HepG2 (cell line): ENCODE data around the gene NBR1. TPM values are rescaled to one million over a fixed set of nuclear protein-coding genes. Genes with fewer than 3 reads are reported as not detected.
A peak's percentile ranks its signal among the peaks of the same experiment; 100 is the strongest.

Experiments
- ATAC-seq: fragments of 200-7000 bp; cut with Tn5 transposase; 3 replicates; pipeline ENCODE4 v1.9.1; 2020; ENCODE audit warnings: mild to moderate bottlenecking, moderate library complexity
- Bru-seq: library from RNA; stranded (reverse); fragments of 400-500 nt; gene quantifications from one replicate; lab custom pipeline; 2021; lab: Mats Ljungman, UMichigan
- BruChase-seq, 2 experiments: library from RNA; stranded (reverse); fragments of 400-500 nt; gene quantifications; one replicate each; lab custom pipeline; 2021; lab: Mats Ljungman, UMichigan
- BruUV-seq: library from RNA; stranded (reverse); fragments of 400-500 nt; replicated peaks from 2 replicates; lab custom pipeline; 2021; lab: Mats Ljungman, UMichigan
- CTCF ChIA-PET: fragments of 300-600 bp; formaldehyde crosslinking; extraction: SDS; loops from one replicate; lab custom pipeline; 2021; ENCODE audit warnings: low total read pairs, inconsistent platforms, low intra/inter-chr PET ratio; lab: Yijun Ruan, JAX
- POLR2A ChIA-PET: fragments of 350-600 bp; sonication (Branson Sonifier 250); formaldehyde crosslinking; loops from one replicate; lab custom pipeline; 2020; ENCODE audit warnings: antibody characterized with exemption, inconsistent platforms; lab: Yijun Ruan, JAX
- DNase-seq: peaks from one replicate; pipeline ENCODE4 v3.0.0-alpha.2; 2015; ENCODE audit warnings: low spot score
- FAIRE-seq: peaks from 3 replicates; lab custom pipeline; 2011; peaks lifted over from hg19 to GRCh38; lab: Jason Lieb, UNC
- H2AFZ ChIP-seq: one replicate; pipeline ENCODE4 v1.6.1; 2011; ENCODE audit warnings: low read length, inconsistent platforms
- H3K27ac ChIP-seq: fragments of 300-600 bp; 3 replicates; pipeline ENCODE4 v1.8.0; 2011; ENCODE audit warnings: mixed run types, mild to moderate bottlenecking, mixed read lengths, low read length, inconsistent platforms; ENCODE audit not compliant: insufficient read depth; ENCODE audit errors: extremely low read length
- H3K27me3 ChIP-seq, 2 experiments: fragments of 200-600 bp in 1 of 2; 2 replicates in 1 of 2; 3 replicates in 1 of 2; pipeline versions ENCODE4 v1.6.0 to v1.8.0; 2011; ENCODE audit warnings: low read length in 2 of 2, mild to moderate bottlenecking in 2 of 2, moderate library complexity in 2 of 2, inconsistent platforms in 1 of 2; ENCODE audit not compliant: insufficient read depth in 2 of 2, control insufficient read depth in 1 of 2
- H3K36me3 ChIP-seq, 2 experiments: fragments of 200-600 bp in 1 of 2; replicated peaks in 1 of 2; 2 replicates in 1 of 2; 3 replicates in 1 of 2; pipeline versions ENCODE4 v1.5.1 to v1.8.0; 2011; ENCODE audit warnings: low read length in 2 of 2, inconsistent platforms in 1 of 2; ENCODE audit not compliant: insufficient read depth in 2 of 2, control insufficient read depth in 1 of 2
- H3K4me1 ChIP-seq: 2 replicates; pipeline ENCODE4 v1.5.1; 2012; ENCODE audit warnings: low read length, inconsistent platforms; ENCODE audit not compliant: insufficient read depth
- H3K4me2 ChIP-seq: 2 replicates; pipeline ENCODE4 v1.6.0; 2011; ENCODE audit warnings: low read depth, low read length, inconsistent platforms
- H3K4me3 ChIP-seq, 3 experiments: fragments of 200-600 bp in 1 of 3; sonication (generic), shearing (Covaris generic) in 1 of 3; replicated peaks in 1 of 3; 2 replicates each; pipeline ENCODE4 v1.5.1; 2011 to 2016; ENCODE audit warnings: low read length in 3 of 3, inconsistent platforms in 2 of 3, low read depth in 2 of 3, mild to moderate bottlenecking in 2 of 3, control low read depth in 1 of 3, mixed read lengths in 1 of 3; ENCODE audit not compliant: insufficient read depth in 1 of 3
- H3K79me2 ChIP-seq: one replicate; pipeline ENCODE4 v1.6.1; 2011; ENCODE audit warnings: low read length, inconsistent platforms; ENCODE audit not compliant: insufficient read depth
- H3K9ac ChIP-seq: 2 replicates; pipeline ENCODE4 v1.6.0; 2011; ENCODE audit warnings: mild to moderate bottlenecking, low read depth, low read length, inconsistent platforms; ENCODE audit not compliant: insufficient read depth
- H3K9me3 ChIP-seq: 2 replicates; pipeline ENCODE4 v1.5.1; 2012; ENCODE audit warnings: mild to moderate bottlenecking, low read length
- H4K20me1 ChIP-seq: 2 replicates; pipeline ENCODE4 v1.6.0; 2011; ENCODE audit warnings: inconsistent platforms, mild to moderate bottlenecking, low read length, moderate library complexity; ENCODE audit not compliant: insufficient read depth
- GABPA ChIP-seq, 2 experiments: IDR thresholded peaks; 2 replicates each; pipeline ENCODE4 v1.6.1; 2011 to 2016; ENCODE audit warnings: low read depth in 2 of 2, low read length in 1 of 2, missing biosample characterization in 1 of 2, missing genetic modification characterization in 1 of 2
- GPBP1L1 ChIP-seq: sonication (generic); formaldehyde crosslinking; IDR thresholded peaks from 2 replicates; pipeline ENCODE4 v1.5.0; 2020; ENCODE audit warnings: mild to moderate bottlenecking, missing genetic modification reagents
- HMG20B ChIP-seq: conservative IDR thresholded peaks from 2 replicates; pipeline ENCODE4 v1.6.1; 2016; ENCODE audit warnings: missing genetic modification reagents, missing compliant biosample characterization
- LRRFIP1 ChIP-seq: sonication (generic); formaldehyde crosslinking; conservative IDR thresholded peaks from 2 replicates; pipeline ENCODE4 v1.4.0; 2020; ENCODE audit warnings: missing genetic modification reagents
- MTERF4 ChIP-seq: sonication (generic); formaldehyde crosslinking; IDR thresholded peaks from 2 replicates; pipeline ENCODE4 v1.8.0; 2023; ENCODE audit warnings: mild to moderate bottlenecking, missing genetic modification reagents
- PHF20 ChIP-seq: sonication (generic); formaldehyde crosslinking; IDR thresholded peaks from 2 replicates; pipeline ENCODE4 v1.5.0; 2020; ENCODE audit warnings: mild to moderate bottlenecking, missing genetic modification reagents
- RAD21 ChIP-seq: fragments of 450-650 bp; formaldehyde crosslinking; IDR thresholded peaks from 2 replicates; pipeline ENCODE4 v1.5.0; 2020; ENCODE audit warnings: mild to moderate bottlenecking
- RBM39 ChIP-seq: fragments of 200-400 bp; formaldehyde crosslinking; IDR thresholded peaks from one replicate; pipeline ENCODE4 v1.6.1; 2018; ENCODE audit warnings: antibody characterized with exemption, mild to moderate bottlenecking, low read depth, low read length; ENCODE audit not compliant: poor library complexity, severe bottlenecking
- RFX5 ChIP-seq: IDR thresholded peaks from 2 replicates; pipeline ENCODE4 v1.6.1; 2011; ENCODE audit warnings: low read depth, low read length, improper control_type of control experiment
- SSRP1 ChIP-seq: IDR thresholded peaks from 2 replicates; pipeline ENCODE4 v1.6.1; 2016; ENCODE audit warnings: control low read depth
- ZNF230 ChIP-seq: sonication (generic); formaldehyde crosslinking; IDR thresholded peaks from 2 replicates; pipeline ENCODE4 v1.4.0; 2020; ENCODE audit warnings: mild to moderate bottlenecking, missing genetic modification reagents
- ZNF496 ChIP-seq: sonication (generic); formaldehyde crosslinking; IDR thresholded peaks from 2 replicates; pipeline ENCODE4 v1.8.1; 2023; ENCODE audit warnings: mild to moderate bottlenecking, moderate library complexity, missing genetic modification reagents; ENCODE audit not compliant: insufficient replicate concordance
- WGBS: methylation state at CpG from one replicate; pipeline ENCODE4 v1.1.6; 2017; ENCODE audit warnings: low lambda C conversion rate; 5-methylcytosine and 5-hydroxymethylcytosine counted together
- in situ Hi-C: cut with HindIII; loops from 2 replicates; pipeline ENCODE4 v1.10.0; 2017; ENCODE audit warnings: low pct_unique_long_range_greater_than_20kb; ENCODE audit not compliant: extremely low pct_ligation_motif_present
- intact Hi-C: fragments of 100-400 bp; cut with micrococcal nuclease; formaldehyde crosslinking; loops from one replicate; pipeline ENCODE4 v1.10.0; 2022; ENCODE audit not compliant: unreplicated experiment
- long read RNA-seq, 2 experiments: library from RNA in 1 of 2; library from polyadenylated mRNA in 1 of 2; stranded (forward) in 1 of 2; unstranded in 1 of 2; transcript quantifications; one replicate each; pipeline ENCODE4 v2.0.0, GENCODE V29; 2019 to 2022
- polyA minus RNA-seq, 3 experiments: library from RNA; depleted of rRNA, polyadenylated mRNA; stranded (reverse); fragments of >200 nt; gene quantifications; 2 replicates each; pipeline ENCODE4 v1.2.3, GENCODE V29; 2011; ENCODE audit warnings: low replicate concordance in 1 of 3
- polyA plus RNA-seq, 8 experiments: library from polyadenylated mRNA; depleted of rRNA in 3 of 8; stranded (reverse) in 7 of 8; unstranded in 1 of 8; fragments of >200 nt; fragmentation: Illumina TruSeq in 4 of 8; extraction: Trizol in 4 of 8; gene quantifications; 2 replicates each; pipeline versions ENCODE4 v1.2.1 to v1.2.3, GENCODE V29; 2011 to 2016; ENCODE audit warnings: low read depth in 4 of 8, missing spikeins in 1 of 8, mixed read lengths in 1 of 8; ENCODE audit not compliant: insufficient read depth in 1 of 8
- total RNA-seq, 5 experiments: library from RNA; depleted of rRNA; stranded (reverse); fragments of >200 nt; fragmentation: Illumina TruSeq; extraction: Trizol; gene quantifications; 2 replicates each; pipeline ENCODE4 v1.2.3, GENCODE V29; 2016; ENCODE audit warnings: low read depth in 1 of 5

The NBR1 gene
- total RNA-seq (2016; rRNA removed; fragmentation: Illumina TruSeq; extraction: Trizol) (51.7 and 79.0 TPM in 2 replicates), polyA plus RNA-seq (2011; rRNA removed) (102 and 121 TPM in 2 replicates), polyA minus RNA-seq (2011; rRNA and poly(A)+ RNA removed; ENCODE audit: low replicate concordance) (94.6 and 191 TPM in 2 replicates), Bru-seq, nascent RNA (percentile 81 among the genes with signal in this experiment), BruChase-seq, experiment 1, labeled RNA remaining after a 6-hour chase (percentile 91 among the genes with signal in this experiment), BruChase-seq, experiment 2, labeled RNA remaining after a 2-hour chase (percentile 86 among the genes with signal in this experiment)
- total RNA-seq (2016; cell fraction: cytosol; rRNA removed; fragmentation: Illumina TruSeq; extraction: Trizol; ENCODE audit: low read depth): 9.9 and 10.8 TPM in 2 replicates
- total RNA-seq (2016; cell fraction: insoluble cytoplasmic fraction; rRNA removed; fragmentation: Illumina TruSeq; extraction: Trizol): 50.3 and 77.3 TPM in 2 replicates
- total RNA-seq (2016; cell fraction: membrane; rRNA removed; fragmentation: Illumina TruSeq; extraction: Trizol): 20.1 and 22.1 TPM in 2 replicates
- total RNA-seq (2016; cell fraction: nucleus; rRNA removed; fragmentation: Illumina TruSeq; extraction: Trizol): 35.7 and 36.9 TPM in 2 replicates
- polyA plus RNA-seq (2011; cell fraction: cytosol; rRNA removed): 87.1 and 91.6 TPM in 2 replicates
- polyA plus RNA-seq (2011; cell fraction: nucleus; rRNA removed): 53.9 and 55.2 TPM in 2 replicates
- 78.0 and 105 TPM in 2 replicates for polyA plus RNA-seq (2012)
- polyA plus RNA-seq (2016; cell fraction: cytosol; fragmentation: Illumina TruSeq; extraction: Trizol; ENCODE audit: low read depth): 5.5 and 5.9 TPM in 2 replicates
- polyA plus RNA-seq (2016; cell fraction: insoluble cytoplasmic fraction; fragmentation: Illumina TruSeq; extraction: Trizol; ENCODE audit: low read depth): 70.0 and 71.8 TPM in 2 replicates
- polyA plus RNA-seq (2016; cell fraction: membrane; fragmentation: Illumina TruSeq; extraction: Trizol; ENCODE audit: low read depth): 8.4 and 9.8 TPM in 2 replicates
- 40.5 and 50.3 TPM in 2 replicates for polyA plus RNA-seq (2016; cell fraction: nucleus; fragmentation: Illumina TruSeq; extraction: Trizol; ENCODE audit: insufficient read depth, low read depth)
- 125 and 130 TPM in 2 replicates for polyA minus RNA-seq (2011; cell fraction: cytosol; rRNA and poly(A)+ RNA removed)
- polyA minus RNA-seq (2011; cell fraction: nucleus; rRNA and poly(A)+ RNA removed): 95.0 and 120 TPM in 2 replicates
- long read RNA-seq, experiment 1, partial matches to known transcripts: 16 of 34 reads
- long read RNA-seq, experiment 1, other reads (novel, unspliced or antisense): 18 of 34 reads
- long read RNA-seq, experiment 2, partial matches to known transcripts: 23 of 167 reads
- long read RNA-seq, experiment 2, other reads (novel, unspliced or antisense): 144 of 167 reads

- H3K4me1 ChIP-seq: peaks cover 69% of the 10 kb centered on the region
- in situ Hi-C loops (no loop called here), intact Hi-C loops (loop anchor here (1.0 to 5.0 kb wide), 4 partner anchors 46 to 164 kb away; partner anchors contain the start of genes BRCA1, IFI35 and RND2)
- ChIA-PET POLR2A (interaction anchor here (0.9 to 4.1 kb wide), 20 partner anchors 13 to 197 kb away, joined by 3 to 93 read pairs (median 8); partner anchors contain the start of genes BRCA1, IFI35, RPL27 and TMEM106A), CTCF (interaction anchor here (1.0 kb wide), 1 partner anchor 147 kb away, joined by 3 read pairs; no protein-coding TSS in a partner anchor)
- H3K4me3 ChIP-seq: peak within 1 kb of the TSS; percentile 62 to 94 (median 75)
- peaks cover 37% of the 10 kb centered on the region for H3K79me2 ChIP-seq
- H4K20me1 ChIP-seq: no peaks in the 10 kb centered on the region
- H3K4me2 ChIP-seq: peak within 1 kb of the TSS; percentile 93
- H3K9ac ChIP-seq: peak within 1 kb of the TSS; percentile 92
- BruUV-seq: no TSS peak
- H2AFZ ChIP-seq: no peak within 1 kb of the TSS
- peak within 1 kb of the TSS; percentile 90 for H3K27ac ChIP-seq
- H3K9me3 ChIP-seq: no peaks in the 10 kb centered on the region
- FAIRE-seq (peak; percentile 95), DNase-seq (peak; percentile 99), ATAC-seq (peak; percentile 90)
- WGBS: 1% methylated on average over 41 of the region's 41 CpGs
- H3K27me3 ChIP-seq: no peaks in the 10 kb centered on the region; a peak in 1 of 5 replicates
- H3K36me3 ChIP-seq: no peaks in the 10 kb centered on the region
- peak; percentile 68 for TF ChIP-seq RAD21 (CRISPR knock-in tag)
- TF ChIP-seq LRRFIP1 (CRISPR knock-in tag): no peak
- peak; percentile 44; the same call in 1 of the 2 replicates for TF ChIP-seq RFX5
- no peak for TF ChIP-seq HMG20B (CRISPR knock-in tag)
- peak; percentile 93; the same call in 1 of the 2 replicates for TF ChIP-seq SSRP1 (CRISPR knock-in tag)
- TF ChIP-seq PHF20 (CRISPR knock-in tag): peak; percentile 59
- TF ChIP-seq RBM39: peak; percentile 91
- peak; percentile 98 for TF ChIP-seq MTERF4
- no peak for TF ChIP-seq ZNF496 (CRISPR knock-in tag)
- TF ChIP-seq GPBP1L1: no peak
- TF ChIP-seq ZNF230 (CRISPR knock-in tag): no peak
- TF ChIP-seq GABPA (IDR thresholded peaks at IDR 0.05; ENCODE audit: low read depth, low read length): peak; percentile 49
- peak; percentile 81 for TF ChIP-seq GABPA (CRISPR knock-in tag; IDR thresholded peaks at IDR 0.05; ENCODE audit: low read depth)
Measured at GRCh38 chr17:43170766-43171585, at the start of gene NBR1. NBR1 (plus strand) TSS chr17:43171214; CDS start chr17:43175800, 4,586 bp downstream.
